ENCODE data around the gene SLC37A1.
A peak's percentile ranks its signal among the peaks of the same experiment; 100 is the strongest.

Gene SLC37A1

GRCh38 chr21:42532466-42533181 is 19.0 kb downstream of the SLC37A1 start:
- DNase-seq = peak; percentile 47

DNA sequence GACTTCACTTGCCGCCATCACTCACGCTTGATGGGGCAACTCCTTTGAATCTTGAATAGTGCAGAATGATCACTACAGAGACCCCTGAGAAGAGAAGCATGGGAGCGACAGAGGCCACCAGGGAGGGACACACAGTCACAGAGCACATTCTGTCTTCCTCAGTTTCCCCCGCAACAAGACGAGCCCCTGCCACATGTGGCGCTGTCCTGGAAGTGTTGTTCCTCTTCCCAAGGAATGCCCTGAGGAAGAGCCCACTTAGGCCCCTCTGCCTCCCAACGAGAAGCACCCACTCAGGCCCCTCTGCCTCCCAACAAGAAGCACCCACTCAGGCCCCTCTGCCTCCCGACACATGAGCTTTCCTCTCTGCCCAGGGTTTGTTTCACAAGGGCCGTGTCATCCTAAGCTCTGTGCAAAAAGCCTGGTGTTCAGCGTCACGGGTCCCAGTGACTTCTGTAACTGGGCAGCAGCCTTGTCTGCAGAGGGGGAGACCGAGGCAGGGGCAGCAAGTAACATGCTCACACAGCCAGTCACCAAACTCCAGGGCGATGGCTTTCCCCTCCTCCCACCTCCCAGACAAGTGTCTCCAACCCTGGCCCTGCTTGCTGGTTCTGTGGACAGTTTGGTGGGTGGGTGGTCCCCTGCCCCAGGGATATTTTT is 19.8 kb downstream of the SLC37A1 start:
- DNase-seq = no peak

GRCh38 chr21:42533963-42534355 is 20.3 kb downstream of the SLC37A1 start:
- DNase-seq = no peak

DNA sequence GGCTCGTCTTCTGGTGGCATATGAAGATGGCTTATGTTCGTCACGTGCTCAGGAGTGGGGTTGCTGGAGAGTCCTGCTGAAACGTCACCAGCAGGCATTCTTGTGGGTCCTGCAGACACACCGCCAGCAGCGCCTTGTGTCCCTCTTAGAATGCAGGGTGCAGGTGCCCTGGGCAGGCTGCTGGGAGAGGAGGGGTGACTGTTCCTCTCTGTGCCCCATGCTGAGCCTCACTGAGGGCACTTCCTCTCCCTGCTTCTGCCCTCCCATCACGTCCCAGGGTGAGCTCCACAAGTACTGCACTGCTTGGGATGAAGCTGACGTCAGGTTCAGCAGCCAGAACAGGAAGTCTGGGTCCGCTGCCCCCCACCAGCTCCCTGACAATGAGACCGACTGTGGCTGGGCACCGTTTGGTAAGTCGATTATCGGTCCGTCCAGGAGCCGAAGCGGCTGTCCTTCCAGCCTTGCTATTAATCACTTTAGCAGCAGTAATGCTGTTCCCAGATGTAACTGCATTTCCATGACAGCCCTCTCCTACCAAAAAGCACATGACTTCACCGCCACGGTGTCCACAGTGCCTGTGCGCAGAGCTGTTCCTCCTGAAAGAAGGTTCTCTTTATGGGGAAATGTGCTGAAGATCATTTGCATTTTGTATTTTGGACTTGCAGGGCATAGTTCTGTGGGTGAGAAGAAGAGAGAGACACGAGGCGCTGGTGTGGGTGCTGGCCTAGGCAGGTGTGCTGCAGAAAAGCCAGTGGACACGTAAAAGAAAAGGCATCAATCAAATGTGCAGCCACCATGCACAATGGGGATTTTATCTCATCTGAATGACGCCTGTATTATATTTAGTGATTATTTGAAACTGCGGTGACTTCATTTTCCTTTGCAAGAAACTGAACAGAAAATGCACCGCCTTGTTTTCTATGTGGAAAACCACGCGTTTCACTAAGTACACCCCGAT is 21.0 kb downstream of the SLC37A1 start:
- no peak for DNase-seq

- no peak for DNase-seq
Measured at GRCh38 chr21:42535602-42536171, 22.0 kb downstream of the SLC37A1 start.

DNA sequence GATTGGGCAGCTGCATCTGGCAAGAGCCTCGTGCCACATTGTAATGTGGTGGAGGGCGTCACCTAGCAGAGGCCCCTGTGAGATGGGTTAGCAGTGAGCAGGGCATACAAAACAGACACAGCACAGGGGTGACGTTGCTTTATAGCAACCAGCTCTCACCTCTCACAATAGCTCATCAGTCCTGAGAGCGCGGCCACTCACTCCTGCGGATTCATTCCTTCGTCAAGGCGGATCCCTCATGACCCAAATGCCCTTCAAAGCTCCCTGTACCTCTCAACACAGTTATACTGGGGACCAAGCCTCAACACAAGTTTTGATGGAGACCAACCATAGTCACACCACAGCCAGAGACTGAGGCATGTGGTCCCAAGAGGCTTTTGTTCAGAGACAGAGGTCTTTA is 22.9 kb downstream of the SLC37A1 start:
- DNase-seq = no peak

DNA sequence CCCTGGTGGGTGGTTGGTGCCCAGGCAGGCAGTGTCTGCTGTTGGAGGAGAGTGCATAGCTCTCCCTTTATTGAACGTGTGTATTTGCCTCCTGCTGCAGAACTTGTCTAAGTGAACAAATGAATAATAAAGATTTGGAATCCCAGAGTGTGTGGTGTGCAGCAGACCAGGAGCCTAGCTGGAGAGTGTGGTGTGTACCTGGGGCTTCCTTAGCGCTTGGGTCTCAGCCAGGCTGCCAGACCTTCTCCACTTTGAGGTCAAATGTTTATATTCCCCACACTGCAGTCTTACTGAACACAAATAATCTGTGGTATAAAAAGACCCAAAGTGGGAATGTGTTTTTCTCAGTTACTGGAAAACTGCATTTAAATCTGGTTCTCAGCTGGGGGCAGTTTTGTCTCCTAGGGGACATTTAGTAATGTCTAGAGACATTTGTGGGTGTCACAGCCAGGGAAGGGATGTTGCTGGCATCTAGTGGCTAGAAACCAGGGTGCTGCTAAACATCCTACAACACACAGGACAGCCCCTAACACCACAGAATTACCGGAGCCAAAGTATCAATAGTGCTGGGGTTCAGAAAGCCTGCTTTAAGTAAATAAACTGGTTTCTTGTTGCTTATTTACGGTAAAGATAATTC is 23.6 kb downstream of the SLC37A1 start:
- DNase-seq = no peak

- peak; percentile 58 for DNase-seq
Measured at GRCh38 chr21:42538479-42539275, 25.0 kb downstream of the SLC37A1 start.

- no peak for DNase-seq
Measured at GRCh38 chr21:42539342-42539741, 25.7 kb downstream of the SLC37A1 start.

GRCh38 chr21:42539931-42540343 is 26.3 kb downstream of the SLC37A1 start:
- no peak for DNase-seq

- no peak for DNase-seq
Measured at GRCh38 chr21:42540396-42540795, 26.7 kb downstream of the SLC37A1 start.

DNA sequence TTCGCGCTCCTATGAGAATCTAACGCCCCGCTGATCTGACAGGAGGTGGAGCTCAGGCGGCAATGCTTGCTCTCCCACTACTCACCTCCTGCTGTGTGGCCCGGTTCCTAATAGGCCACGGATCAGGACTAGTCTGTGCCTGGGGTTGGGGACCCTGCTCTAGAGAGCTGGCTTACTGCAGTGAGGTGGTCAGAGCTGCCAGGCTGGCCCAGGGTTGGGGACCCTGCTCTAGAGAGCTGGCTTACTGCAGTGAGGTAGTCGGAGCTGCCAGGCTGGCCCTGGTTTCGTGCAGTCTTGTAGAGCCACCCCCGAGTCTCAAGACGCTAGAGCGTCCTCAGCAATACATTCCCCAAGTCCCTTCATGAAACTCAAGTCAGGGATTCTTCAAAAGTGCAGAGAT is 27.5 kb downstream of the SLC37A1 start:
- no peak for DNase-seq

GRCh38 chr21:42541618-42542017 is 28.0 kb downstream of the SLC37A1 start:
- no peak for DNase-seq

DNA sequence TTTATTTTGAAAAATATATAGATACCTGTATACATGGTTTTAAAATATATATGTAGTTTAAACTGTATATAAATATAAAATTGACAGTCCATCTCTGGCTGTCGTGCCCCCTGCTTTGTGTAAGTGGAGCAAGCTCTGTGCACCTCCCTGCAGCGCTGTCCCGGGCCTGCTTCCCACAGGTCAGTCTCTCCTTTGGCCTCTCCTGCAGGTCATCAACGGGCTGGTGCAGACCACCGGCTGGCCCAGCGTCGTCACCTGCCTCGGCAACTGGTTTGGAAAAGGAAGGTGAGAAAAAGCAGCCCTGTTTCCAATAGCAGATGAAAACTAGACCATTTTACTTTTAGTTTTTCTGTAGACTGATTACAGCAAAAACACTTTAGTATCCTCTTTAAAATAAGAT is 28.5 kb downstream of the SLC37A1 start:
- no peak for DNase-seq

GRCh38 chr21:42542596-42542995 is 28.9 kb downstream of the SLC37A1 start:
- DNase-seq = no peak

- DNase-seq = no peak
Measured at GRCh38 chr21:42543106-42543847, 29.6 kb downstream of the SLC37A1 start.

GRCh38 chr21:42544544-42544943 is 30.9 kb downstream of the SLC37A1 start:
- no peak for DNase-seq

- no peak for DNase-seq
Measured at GRCh38 chr21:42545317-42545716, 31.7 kb downstream of the SLC37A1 start.

DNA sequence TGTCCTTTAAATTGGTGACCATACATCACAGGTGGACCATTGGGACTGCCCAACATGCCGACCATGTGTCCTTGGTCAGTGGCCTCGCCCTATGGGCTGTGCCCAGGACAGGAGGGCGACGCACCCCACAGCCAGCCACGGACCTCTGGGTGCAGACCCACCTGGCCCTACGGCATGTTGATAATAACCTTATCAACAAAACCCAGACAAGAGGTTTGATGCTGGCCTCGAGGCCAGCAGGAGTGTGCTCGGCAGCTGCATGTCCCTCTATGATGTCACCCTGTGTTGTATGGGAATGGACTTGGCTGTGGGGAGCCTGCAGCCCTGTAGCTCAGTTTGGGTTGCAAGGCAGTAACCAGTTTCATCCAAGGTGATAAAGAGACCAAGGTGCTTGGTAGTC is 32.1 kb downstream of the SLC37A1 start:
- DNase-seq = no peak

DNA sequence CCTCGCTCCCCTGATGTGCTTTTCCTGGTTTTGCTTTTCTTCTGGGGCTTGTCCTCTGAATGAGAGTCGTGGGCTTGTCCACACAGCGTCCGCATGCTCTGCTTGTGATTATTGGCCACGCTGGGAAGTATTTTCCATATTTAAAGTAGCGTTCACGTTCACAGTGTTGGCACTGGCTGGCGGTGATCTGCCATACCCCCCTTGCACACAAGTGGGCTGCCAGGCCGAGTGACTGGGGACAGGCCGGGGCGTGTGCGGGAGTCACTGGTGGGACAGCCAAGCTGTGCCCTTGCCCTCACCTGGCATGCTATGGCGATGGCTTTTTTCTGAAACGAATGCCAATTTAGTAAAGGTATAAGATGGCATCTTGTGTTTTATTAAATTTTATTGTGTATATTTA is 32.8 kb downstream of the SLC37A1 start:
- no peak for DNase-seq
